H1 (cell line): ENCODE results near the gene FOXN4. TPM values are rescaled to one million over a fixed set of nuclear protein-coding genes. Genes with fewer than 3 reads are reported as not detected.

Experiments
- CHD7 ChIP-seq: fragments of 300-600 bp; sonication (generic); IDR thresholded peaks from 2 replicates; pipeline ENCODE4 v1.7.1; 2012; ENCODE audit warnings: low read length, moderate library complexity, mild to moderate bottlenecking, inconsistent platforms; ENCODE audit not compliant: insufficient replicate concordance
- TCF12 ChIP-seq: IDR thresholded peaks from 2 replicates; pipeline ENCODE4 v1.6.1; 2011; ENCODE audit warnings: low read depth, mild to moderate bottlenecking, low read length
- polyA plus RNA-seq, 7 experiments: library from polyadenylated mRNA; depleted of rRNA in 3 of 7; stranded (reverse) in 5 of 7; unstranded in 2 of 7; fragments of >200 nt in 5 of 7; fragments of 200-250 nt in 2 of 7; gene quantifications; 1 replicate in 5 of 7; 2 replicates in 1 of 7; 4 replicates in 1 of 7; pipeline versions ENCODE4 v1.2.1 to v1.2.3, GENCODE V29; 2011 to 2013; ENCODE audit warnings: missing spikeins in 2 of 7, mixed read lengths in 2 of 7
- total RNA-seq: library from RNA; stranded (reverse); fragmentation: NEBNext Ultra II Directional; extraction: Animal tissue kit (Norgen Biotek cat#: 25700); gene quantifications from 2 replicates; pipeline ENCODE4 v1.2.1, GENCODE V29; 2021
- TF ChIP-seq, protein P1 (sequence below): IDR thresholded peaks from 2 replicates; pipeline ENCODE4 v1.6.1; 2011; ENCODE audit warnings: low read depth, mild to moderate bottlenecking, low read length; ENCODE audit not compliant: insufficient read depth

The FOXN4 gene
- total and polyA plus RNA-seq, 2 of the 8 experiments (the other 6 are each of a cell fraction or from before 2014, with no cell fraction given): 0.26 to 0.29 TPM

- TF ChIP-seq CHD7 (no peak), TCF12 (no peak)
- TF ChIP-seq, protein P1, sequence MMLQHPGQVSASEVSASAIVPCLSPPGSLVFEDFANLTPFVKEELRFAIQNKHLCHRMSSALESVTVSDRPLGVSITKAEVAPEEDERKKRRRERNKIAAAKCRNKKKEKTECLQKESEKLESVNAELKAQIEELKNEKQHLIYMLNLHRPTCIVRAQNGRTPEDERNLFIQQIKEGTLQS: no peak
Measured at GRCh38 chr12:109290061-109290460, 19.0 kb downstream of the FOXN4 start (continued).
